IMR-90 (cell line): ENCODE measurements around the gene HES1. TPM values are rescaled to one million over a fixed set of nuclear protein-coding genes. Genes with fewer than 3 reads are reported as not detected.
A peak's percentile ranks its signal among the peaks of the same experiment; 100 is the strongest.

Experiments used
- ATAC-seq: fragments of 200-7000 bp; cut with Tn5 transposase; 2 replicates; pipeline ENCODE4 v1.9.1; 2020; ENCODE audit warnings: low read depth, mild to moderate bottlenecking, moderate library complexity
- BruUV-seq: library from RNA; stranded (reverse); fragments of 400-500 nt; replicated peaks from 2 replicates; lab custom pipeline; 2021; lab: Mats Ljungman, UMichigan
- CTCF ChIA-PET: fragments of 300-600 bp; formaldehyde crosslinking; extraction: SDS; loops from one replicate; lab custom pipeline; 2021; ENCODE audit warnings: antibody characterized with exemption; lab: Yijun Ruan, JAX
- POLR2A ChIA-PET: fragments of 300-600 bp; sonication (Branson Sonifier 250); formaldehyde crosslinking; loops from one replicate; lab custom pipeline; 2022; ENCODE audit warnings: antibody characterized with exemption; ENCODE audit not compliant: unreplicated experiment; lab: Charles Lee
- DNase-seq: peaks from one replicate; pipeline ENCODE4 v3.0.0; 2013
- H2AFZ ChIP-seq: replicated peaks from 2 replicates; pipeline ENCODE3; 2013; ENCODE audit warnings: low read length, mild to moderate bottlenecking; ENCODE audit not compliant: poor library complexity
- H2AK5ac ChIP-seq: 2 replicates; pipeline ENCODE4 v1.6.1; 2013; ENCODE audit warnings: low read depth, low read length, inconsistent platforms
- H2AK9ac ChIP-seq: replicated peaks from 2 replicates; pipeline ENCODE3; 2013; ENCODE audit warnings: mild to moderate bottlenecking, low read depth, low read length, moderate library complexity; ENCODE audit not compliant: poor library complexity
- H2BK120ac ChIP-seq: 2 replicates; pipeline ENCODE4 v1.6.1; 2013; ENCODE audit warnings: low read depth, low read length, inconsistent platforms
- H2BK15ac ChIP-seq: 3 replicates; pipeline ENCODE4 v1.6.1; 2013; ENCODE audit warnings: low read depth, low read length, inconsistent platforms
- H2BK20ac ChIP-seq: 2 replicates; pipeline ENCODE4 v1.6.1; 2013; ENCODE audit warnings: low read depth, mild to moderate bottlenecking, inconsistent platforms, low read length, moderate library complexity
- H2BK5ac ChIP-seq: 2 replicates; pipeline ENCODE4 v1.6.1; 2013; ENCODE audit warnings: mild to moderate bottlenecking, low read depth, low read length, inconsistent platforms; ENCODE audit not compliant: poor library complexity, severe bottlenecking
- H3K14ac ChIP-seq: replicated peaks from 2 replicates; pipeline ENCODE4 v1.6.1; 2013; ENCODE audit warnings: low read depth, low read length, inconsistent platforms
- H3K18ac ChIP-seq: 2 replicates; pipeline ENCODE4 v1.6.1; 2013; ENCODE audit warnings: low read depth, low read length, control low read depth
- H3K23ac ChIP-seq: 2 replicates; pipeline ENCODE4 v1.6.1; 2013; ENCODE audit warnings: low read depth, low read length, inconsistent platforms
- H3K27ac ChIP-seq: 2 replicates; pipeline ENCODE4 v1.5.1; 2013; ENCODE audit warnings: mild to moderate bottlenecking, control low read depth, low read length; ENCODE audit not compliant: insufficient read depth
- H3K27me3 ChIP-seq: 2 replicates; pipeline ENCODE4 v1.6.1; 2013; ENCODE audit warnings: low read length; ENCODE audit not compliant: control insufficient read depth, insufficient read depth
- H3K36me3 ChIP-seq: 2 replicates; pipeline ENCODE4 v1.6.1; 2013; ENCODE audit warnings: low read length, mixed read lengths; ENCODE audit not compliant: control insufficient read depth, insufficient read depth
- H3K4ac ChIP-seq: 2 replicates; pipeline ENCODE4 v1.6.1; 2013; ENCODE audit warnings: low read depth, low read length, inconsistent platforms
- H3K4me1 ChIP-seq: 2 replicates; pipeline ENCODE4 v1.6.1; 2013; ENCODE audit warnings: low read length, mixed read lengths; ENCODE audit not compliant: control insufficient read depth, insufficient read depth
- H3K4me2 ChIP-seq: 2 replicates; pipeline ENCODE4 v1.6.1; 2013; ENCODE audit warnings: low read depth, mild to moderate bottlenecking, control low read depth, low read length, moderate library complexity
- H3K4me3 ChIP-seq: 2 replicates; pipeline ENCODE4 v1.5.1; 2013; ENCODE audit warnings: low read depth, mild to moderate bottlenecking, control low read depth, low read length, moderate library complexity; ENCODE audit not compliant: insufficient read depth
- H3K56ac ChIP-seq: 2 replicates; pipeline ENCODE4 v1.6.1; 2013; ENCODE audit warnings: low read length, inconsistent platforms; ENCODE audit not compliant: insufficient read depth; ENCODE audit errors: extremely low read depth
- H3K79me1 ChIP-seq, 2 experiments: 2 replicates each; pipeline ENCODE4 v1.6.1; 2013; ENCODE audit warnings: low read length in 2 of 2, inconsistent platforms in 1 of 2, low read depth in 1 of 2
- H3K9ac ChIP-seq: 2 replicates; pipeline ENCODE4 v1.6.1; 2013; ENCODE audit warnings: low read depth, low read length, control low read depth
- H3K9me1 ChIP-seq: 2 replicates; pipeline ENCODE4 v1.6.1; 2013; ENCODE audit warnings: low read length, inconsistent platforms; ENCODE audit not compliant: insufficient read depth
- H3K9me3 ChIP-seq: 2 replicates; pipeline ENCODE4 v1.6.1; 2013; ENCODE audit warnings: low read length; ENCODE audit not compliant: control insufficient read depth, insufficient read depth
- H4K20me1 ChIP-seq: 2 replicates; pipeline ENCODE4 v1.6.1; 2013; ENCODE audit warnings: low read length, inconsistent platforms; ENCODE audit not compliant: insufficient read depth
- H4K5ac ChIP-seq: 2 replicates; pipeline ENCODE4 v1.6.1; 2013; ENCODE audit warnings: mild to moderate bottlenecking, low read depth, low read length, control low read depth
- H4K8ac ChIP-seq, 2 experiments: 2 replicates each; pipeline ENCODE4 v1.6.1; 2013; ENCODE audit warnings: low read depth in 2 of 2, low read length in 2 of 2, control low read depth in 1 of 2, inconsistent platforms in 1 of 2
- H4K91ac ChIP-seq: 2 replicates; pipeline ENCODE4 v1.6.1; 2013; ENCODE audit warnings: low read depth, low read length, inconsistent platforms; ENCODE audit not compliant: insufficient read depth
- BHLHE40 ChIP-seq: fragments of 150-350 bp; IDR thresholded peaks from 2 replicates; pipeline ENCODE4 v1.6.1; 2016; ENCODE audit warnings: mild to moderate bottlenecking, low read depth, low read length
- CEBPB ChIP-seq: IDR thresholded peaks from 2 replicates; pipeline ENCODE4 v1.6.1; 2012; ENCODE audit warnings: low read depth, low read length, improper control_type of control experiment
- CHD1 ChIP-seq: IDR thresholded peaks from 2 replicates; pipeline ENCODE4 v1.6.1; 2012; ENCODE audit warnings: low read depth, low read length, improper control_type of control experiment
- CTCF ChIP-seq: conservative IDR thresholded peaks from 2 replicates; pipeline ENCODE4 v1.5.1; 2012; ENCODE audit warnings: mild to moderate bottlenecking, low read depth, low read length, improper control_type of control experiment
- FOS ChIP-seq: fragments of 150-350 bp; IDR thresholded peaks from 2 replicates; pipeline ENCODE4 v1.6.1; 2016; ENCODE audit warnings: low read depth, low read length
- MXI1 ChIP-seq: IDR thresholded peaks from 2 replicates; pipeline ENCODE4 v1.6.1; 2012; ENCODE audit warnings: low read depth, mild to moderate bottlenecking, low read length, moderate library complexity, borderline replicate concordance
- NFE2L2 ChIP-seq: fragments of 150-350 bp; IDR thresholded peaks from 2 replicates; pipeline ENCODE4 v1.6.1; 2016; ENCODE audit warnings: low read depth, mild to moderate bottlenecking, low read length
- POLR2A ChIP-seq: IDR thresholded peaks from 2 replicates; pipeline ENCODE4 v1.6.1; 2012; ENCODE audit warnings: mild to moderate bottlenecking, low read depth, low read length
- RAD21 ChIP-seq: IDR thresholded peaks from 2 replicates; pipeline ENCODE4 v1.6.1; 2012; ENCODE audit warnings: low read length, improper control_type of control experiment
- RCOR1 ChIP-seq: IDR thresholded peaks from 2 replicates; pipeline ENCODE4 v1.6.1; 2012; ENCODE audit warnings: mild to moderate bottlenecking, low read length, improper control_type of control experiment; ENCODE audit not compliant: insufficient replicate concordance
- WGBS, 2 experiments: methylation state at CpG; one replicate each; pipeline versions ENCODE4 v1.1.5 to v1.1.7; 2013; ENCODE audit warnings: missing lambda C conversion rate in 2 of 2; ENCODE audit not compliant: insufficient read length in 1 of 2; ENCODE audit errors: extremely low coverage in 2 of 2; 5-methylcytosine and 5-hydroxymethylcytosine counted together
- dilution Hi-C: fragments of 300-500 bp; cut with HindIII; formaldehyde crosslinking; loops from one replicate; pipeline ENCODE4 v1.14.3; 2018; ENCODE audit warnings: low sequenced_read_pairs; ENCODE audit not compliant: unreplicated experiment
- in situ Hi-C: fragments of 300-500 bp; cut with MboI; formaldehyde crosslinking; loops from 3 replicates; pipeline ENCODE4 v1.14.3; 2019; ENCODE audit warnings: low sequenced_read_pairs, inconsistent platforms, mixed read lengths
- intact Hi-C: fragments of 100-400 bp; cut with micrococcal nuclease; formaldehyde crosslinking; loops from 2 replicates; pipeline ENCODE4 v1.10.0; 2022
- polyA plus RNA-seq, 3 experiments: library from polyadenylated mRNA; depleted of rRNA; stranded (reverse); fragments of >200 nt; gene quantifications; 2 replicates each; pipeline ENCODE4 v1.2.3, GENCODE V29; 2012; ENCODE audit warnings: low replicate concordance in 1 of 3
- total RNA-seq: library from RNA; depleted of rRNA; stranded (reverse); fragments of >200 nt; gene quantifications from 2 replicates; pipeline ENCODE4 v1.2.3, GENCODE V29; 2012
- TF ChIP-seq, protein P1 (sequence below): fragments of 150-350 bp; IDR thresholded peaks from 2 replicates; pipeline ENCODE4 v1.6.1; 2017; ENCODE audit warnings: mild to moderate bottlenecking, antibody characterized with exemption, low read length, low read depth

Gene HES1
- total and polyA plus RNA-seq, 2 of the 4 experiments (the other 2 are of a cell fraction): 3.6 to 6.7 TPM

DNA sequence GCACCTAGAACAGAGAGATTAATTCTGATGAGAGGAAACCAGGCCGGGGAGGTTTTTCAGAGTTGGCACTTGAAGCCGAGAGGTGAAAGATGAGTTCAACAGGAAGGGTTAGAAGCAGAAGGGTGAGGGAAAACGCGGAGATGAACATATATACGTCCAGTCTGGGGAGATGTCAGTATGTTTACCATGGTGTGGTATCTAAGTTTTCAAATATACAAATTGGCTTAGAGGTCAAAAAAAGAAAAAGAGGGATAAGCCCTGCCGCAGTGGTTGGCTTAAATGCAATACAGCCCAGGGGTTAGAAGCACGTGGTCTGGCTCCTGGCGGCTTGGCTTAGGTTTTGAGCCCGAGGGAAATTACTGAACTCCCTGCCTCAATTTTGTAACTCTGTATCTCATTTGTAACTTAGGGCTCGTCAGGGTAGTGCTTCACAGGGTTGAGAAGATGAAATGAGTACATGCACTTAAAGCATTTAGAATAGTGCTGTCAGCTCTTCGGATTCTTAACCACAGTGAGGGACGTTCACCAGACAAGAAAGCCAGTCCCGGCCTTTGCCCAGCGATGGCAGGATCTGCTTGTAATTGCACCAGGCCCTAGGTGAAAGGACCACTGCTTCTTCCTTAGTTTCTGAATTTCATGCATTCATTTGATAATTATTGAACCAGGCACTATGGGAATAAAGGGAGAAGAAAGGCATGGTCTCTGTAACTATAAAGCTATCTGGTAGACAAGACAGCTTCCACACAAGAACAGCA is 6.4 kb downstream of the HES1 start:
- DNase-seq (no peak), ATAC-seq (no peak)
- dilution Hi-C loops (no loop called here), in situ Hi-C loops (no loop called here), intact Hi-C loops (no loop called here)
- Histone ChIP-seq H3K27ac (peak overlapping the region; percentile 53; the same call in 1 of the 2 replicates), H4K5ac (peak overlapping the region; percentile 7; the same call in 1 of the 2 replicates), H3K4me1 (peaks cover 15% of the 10 kb centered on the region), H3K18ac (no peak overlapping the region; the same call in 1 of the 2 replicates), H4K91ac (peak overlapping the region; percentile 63), H3K9me3 (no peaks in the 10 kb centered on the region), H3K23ac (0 out of 2 replicates have a peak overlapping the region, but pooled peaks have one; percentile 2), H2BK20ac (0 out of 2 replicates have a peak overlapping the region, but pooled peaks have one; percentile 5), H2BK5ac (no peak overlapping the region), H3K9ac (peak overlapping the region; percentile 50; the same call in 1 of the 2 replicates), H3K9me1 (no peaks in the 10 kb centered on the region), H3K14ac (peak overlapping the region; percentile 0; the same call in 1 of the 2 replicates), H2BK120ac (peak overlapping the region; percentile 60; the same call in 1 of the 2 replicates), H3K4me2 (peak overlapping the region; percentile 11), H2AK9ac (peak overlapping the region; percentile 0), H4K8ac (peak overlapping the region; percentile 41 to 52; a peak in 3 of 4 replicates), H3K4ac (peak overlapping the region; percentile 65; the same call in 1 of the 2 replicates), H3K79me1 (peaks cover 0 to 5% of the 10 kb centered on the region in 2 experiments; a peak in 3 of 4 replicates), H3K27me3 (peaks cover 12% of the 10 kb centered on the region), H2BK15ac (peak overlapping the region; percentile 9; the same call in 1 of the 3 replicates), H3K4me3 (no peak overlapping the region), H3K56ac (peak overlapping the region; percentile 26; the same call in 1 of the 2 replicates), H3K36me3 (no peaks in the 10 kb centered on the region), H2AK5ac (peak overlapping the region; percentile 54; the same call in 1 of the 2 replicates), H2AFZ (peak overlapping the region; percentile 90), H4K20me1 (no peaks in the 10 kb centered on the region)
- no TSS peak for BruUV-seq
- TF ChIP-seq NFE2L2 (no peak), RAD21 (no peak), RCOR1 (no peak), CHD1 (no peak), BHLHE40 (no peak), MXI1 (no peak), FOS (no peak), CEBPB (no peak), CTCF (no peak), POLR2A (no peak)
- TF ChIP-seq, protein P1, sequence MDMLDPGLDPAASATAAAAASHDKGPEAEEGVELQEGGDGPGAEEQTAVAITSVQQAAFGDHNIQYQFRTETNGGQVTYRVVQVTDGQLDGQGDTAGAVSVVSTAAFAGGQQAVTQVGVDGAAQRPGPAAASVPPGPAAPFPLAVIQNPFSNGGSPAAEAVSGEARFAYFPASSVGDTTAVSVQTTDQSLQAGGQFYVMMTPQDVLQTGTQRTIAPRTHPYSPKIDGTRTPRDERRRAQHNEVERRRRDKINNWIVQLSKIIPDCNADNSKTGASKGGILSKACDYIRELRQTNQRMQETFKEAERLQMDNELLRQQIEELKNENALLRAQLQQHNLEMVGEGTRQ: no peak
- ChIA-PET POLR2A (interaction anchor here (0.6 kb wide), 1 partner anchor 172 kb away, joined by 4 read pairs; no protein-coding TSS in a partner anchor), CTCF (interaction anchor here (0.9 kb wide), 1 partner anchor 173 kb away, joined by 6 read pairs; no protein-coding TSS in a partner anchor)
- 42% methylated on average over 5 of the region's 14 CpGs; no CpG with 5 or more reads in 1 of the 2 experiments for WGBS, 2 experiments
